Measurements from ENCODE around the gene RNU1-1.

RNU1-1 gene

Small RNA genes lying within 50 kb of the gene (small RNA-seq; reads per million reads assigned to genes)
- gene RNU1-1 (0 to 0.13 reads per million in 2 experiments), gene RNU1-6P (0 reads per million in 2 experiments)

All from SK-N-DZ (cell line).